HCT116 (cell line): ENCODE results near the gene DIP2C.

ENCODE experiments used
- CEBPB ChIP-seq: IDR thresholded peaks from 2 replicates; pipeline ENCODE4 v1.6.1; 2012; ENCODE audit warnings: low read depth
- CTCF ChIP-seq, 3 experiments: fragments of 200-600 bp in 1 of 3; sonication (generic) in 1 of 3; IDR thresholded peaks in 2 of 3; conservative IDR thresholded peaks in 1 of 3; 2 replicates each; pipeline ENCODE4 v1.5.1; 2012 to 2017; ENCODE audit warnings: low read depth in 2 of 3, low read length in 2 of 3, antibody characterized with exemption in 1 of 3, borderline replicate concordance in 1 of 3, control low read depth in 1 of 3, mild to moderate bottlenecking in 1 of 3, mixed read lengths in 1 of 3, mixed run types in 1 of 3, moderate library complexity in 1 of 3; ENCODE audit not compliant: insufficient read depth in 1 of 3
- EZH2 ChIP-seq: fragments of 200-600 bp; sonication (generic); IDR thresholded peaks from 2 replicates; pipeline ENCODE4 v1.6.1; 2017; ENCODE audit warnings: antibody characterized with exemption, mixed run types
- EZH2phosphoT487 ChIP-seq: fragments of 200-600 bp; IDR thresholded peaks from 2 replicates; pipeline ENCODE4 v1.6.1; 2018; ENCODE audit warnings: antibody characterized with exemption, borderline replicate concordance
- MAX ChIP-seq: IDR thresholded peaks from 2 replicates; pipeline ENCODE4 v1.6.1; 2012
- POLR2A ChIP-seq: IDR thresholded peaks from 2 replicates; pipeline ENCODE4 v1.7.0; 2011; ENCODE audit warnings: borderline replicate concordance; ENCODE audit not compliant: insufficient read depth, insufficient read length; ENCODE audit errors: extremely low read depth
- POLR2AphosphoS5 ChIP-seq: IDR thresholded peaks from 2 replicates; pipeline ENCODE4 v1.6.1; 2011; ENCODE audit warnings: mild to moderate bottlenecking, low read depth, low read length, moderate library complexity
- TCF7L2 ChIP-seq: IDR thresholded peaks from 2 replicates; pipeline ENCODE4 v1.7.0; 2011; ENCODE audit warnings: borderline replicate concordance, inconsistent platforms; ENCODE audit not compliant: insufficient read depth, insufficient read length; ENCODE audit errors: extremely low read depth
- YY1 ChIP-seq: IDR thresholded peaks from 2 replicates; pipeline ENCODE4 v1.6.1; 2011; ENCODE audit warnings: low read length, low read depth, moderate library complexity, mild to moderate bottlenecking; ENCODE audit not compliant: insufficient replicate concordance; ENCODE audit errors: extremely low read depth
- ZBTB33 ChIP-seq: IDR thresholded peaks from 2 replicates; pipeline ENCODE4 v1.6.1; 2011; ENCODE audit warnings: mild to moderate bottlenecking, low read length, moderate library complexity; ENCODE audit not compliant: insufficient replicate concordance; ENCODE audit errors: extremely low read depth
- ZFX ChIP-seq: fragments of 450-650 bp; IDR thresholded peaks from 2 replicates; pipeline ENCODE4 v1.6.1; 2017
- ZNF274 ChIP-seq: fragments of 200-500 bp; sonication (Bioruptor generic); IDR thresholded peaks from 2 replicates; pipeline ENCODE4 v1.6.1; 2014; ENCODE audit warnings: mild to moderate bottlenecking, low read depth, low read length, inconsistent platforms
- TF ChIP-seq, protein P1 (sequence below): IDR thresholded peaks from 2 replicates; pipeline ENCODE4 v1.6.1; 2012; ENCODE audit warnings: low read depth

DNA sequence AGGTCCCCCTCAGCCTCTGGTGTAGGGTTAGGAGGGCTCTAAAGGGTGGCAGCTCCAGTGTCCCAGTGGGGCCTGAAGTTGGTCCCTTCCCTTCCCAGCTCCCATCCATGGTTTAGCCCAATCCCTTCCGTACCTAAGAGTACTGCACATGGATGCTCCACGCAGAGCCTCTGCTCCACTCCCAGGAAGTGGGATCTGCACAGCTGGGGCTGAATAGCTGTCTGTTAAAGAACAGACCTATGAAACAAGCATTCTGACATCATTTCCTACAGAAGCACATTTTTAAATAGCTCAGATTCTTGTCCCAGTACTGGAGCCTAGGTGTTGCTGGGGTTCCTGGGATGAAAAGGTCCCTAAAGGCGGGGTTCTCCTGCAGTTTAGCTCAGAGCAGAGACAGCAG is 418.3 kb downstream of the DIP2C start:
- TF ChIP-seq CTCF (IDR thresholded peaks at IDR 0.05 in 2 of 3, conservative IDR thresholded peaks at IDR 0.05 in 1 of 3; ENCODE audit: borderline replicate concordance in 1 of 3, insufficient read depth in 1 of 3, low read depth in 2 of 3, low read length in 2 of 3), result no peak
- TF ChIP-seq POLR2A, result no peak
- no peak for TF ChIP-seq YY1
- TF ChIP-seq ZNF274, result no peak
- TF ChIP-seq POLR2AphosphoS5, result no peak
- TF ChIP-seq, protein P1, sequence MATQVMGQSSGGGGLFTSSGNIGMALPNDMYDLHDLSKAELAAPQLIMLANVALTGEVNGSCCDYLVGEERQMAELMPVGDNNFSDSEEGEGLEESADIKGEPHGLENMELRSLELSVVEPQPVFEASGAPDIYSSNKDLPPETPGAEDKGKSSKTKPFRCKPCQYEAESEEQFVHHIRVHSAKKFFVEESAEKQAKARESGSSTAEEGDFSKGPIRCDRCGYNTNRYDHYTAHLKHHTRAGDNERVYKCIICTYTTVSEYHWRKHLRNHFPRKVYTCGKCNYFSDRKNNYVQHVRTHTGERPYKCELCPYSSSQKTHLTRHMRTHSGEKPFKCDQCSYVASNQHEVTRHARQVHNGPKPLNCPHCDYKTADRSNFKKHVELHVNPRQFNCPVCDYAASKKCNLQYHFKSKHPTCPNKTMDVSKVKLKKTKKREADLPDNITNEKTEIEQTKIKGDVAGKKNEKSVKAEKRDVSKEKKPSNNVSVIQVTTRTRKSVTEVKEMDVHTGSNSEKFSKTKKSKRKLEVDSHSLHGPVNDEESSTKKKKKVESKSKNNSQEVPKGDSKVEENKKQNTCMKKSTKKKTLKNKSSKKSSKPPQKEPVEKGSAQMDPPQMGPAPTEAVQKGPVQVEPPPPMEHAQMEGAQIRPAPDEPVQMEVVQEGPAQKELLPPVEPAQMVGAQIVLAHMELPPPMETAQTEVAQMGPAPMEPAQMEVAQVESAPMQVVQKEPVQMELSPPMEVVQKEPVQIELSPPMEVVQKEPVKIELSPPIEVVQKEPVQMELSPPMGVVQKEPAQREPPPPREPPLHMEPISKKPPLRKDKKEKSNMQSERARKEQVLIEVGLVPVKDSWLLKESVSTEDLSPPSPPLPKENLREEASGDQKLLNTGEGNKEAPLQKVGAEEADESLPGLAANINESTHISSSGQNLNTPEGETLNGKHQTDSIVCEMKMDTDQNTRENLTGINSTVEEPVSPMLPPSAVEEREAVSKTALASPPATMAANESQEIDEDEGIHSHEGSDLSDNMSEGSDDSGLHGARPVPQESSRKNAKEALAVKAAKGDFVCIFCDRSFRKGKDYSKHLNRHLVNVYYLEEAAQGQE, result no peak
- TF ChIP-seq EZH2phosphoT487, result no peak
- TF ChIP-seq TCF7L2, result no peak
- TF ChIP-seq ZFX, result no peak
- TF ChIP-seq MAX, result no peak
- TF ChIP-seq CEBPB, result no peak
- TF ChIP-seq EZH2, result no peak
- TF ChIP-seq ZBTB33, result no peak
